ENCODE measurements around the gene HS3ST3B1. TPM values are rescaled to one million over a fixed set of nuclear protein-coding genes. Genes with fewer than 3 reads are reported as not detected.

Gene HS3ST3B1
- polyA plus RNA-seq (2012; rRNA removed) = 0.55 and 0.67 TPM in 2 replicates
- 0.55 and 0.71 TPM in 2 replicates for polyA plus RNA-seq (2012; cell fraction: cytosol; rRNA removed)
- 0.76 and 0.85 TPM in 2 replicates for polyA plus RNA-seq (2012; cell fraction: nucleus; rRNA removed)

- peaks cover 0 to 23% of the 10 kb centered on the region in 2 experiments; a peak in 2 of 4 replicates for H3K4me1 ChIP-seq (ENCODE audit: control insufficient read depth in 1 of 2, insufficient read depth in 2 of 2, low read depth in 1 of 2, low read length in 1 of 2)
- no peaks in the 10 kb centered on the region for H3K36me3 ChIP-seq (replicated peaks in 1 of 2; ENCODE audit: control insufficient read depth in 1 of 2, insufficient read depth in 2 of 2, low read length in 1 of 2)
- no peaks in the 10 kb centered on the region for H3K9me2 ChIP-seq
- CTCF ChIA-PET = interaction anchor here (0.6 to 3.7 kb wide), 13 partner anchors 17 to 1185 kb away, joined by 3 to 25 read pairs (median 5); no protein-coding TSS in a partner anchor
- peak within 1 kb of the TSS; percentile 53; the same call in 1 of the 2 replicates for H3K9ac ChIP-seq
- peak within 1 kb of the TSS; percentile 96 for H3K4me2 ChIP-seq
- H2AFZ ChIP-seq (ENCODE audit: low read depth) = peak within 1 kb of the TSS; percentile 83
- peak; percentile 93 for DNase-seq
- H3K79me2 ChIP-seq (ENCODE audit: insufficient read depth) = peaks cover 39% of the 10 kb centered on the region
- H3F3A ChIP-seq (replicated peaks; ENCODE audit: insufficient read depth) = no peaks in the 10 kb centered on the region
- POLR2A ChIA-PET = no interaction called here
- H4K20me1 ChIP-seq (ENCODE audit: insufficient read depth) = no peaks in the 10 kb centered on the region; the same call in 1 of the 2 replicates
- H3K27me3 ChIP-seq (ENCODE audit: insufficient read depth) = peaks cover 43% of the 10 kb centered on the region
- no peaks in the 10 kb centered on the region for H3K9me3 ChIP-seq
- peak within 1 kb of the TSS; percentile 54 to 78 for H3K4me3 ChIP-seq (ENCODE audit: low read depth in 2 of 2, low read length in 1 of 2)
- 5% methylated on average over 15 of the region's 49 CpGs for WGBS (ENCODE audit: low lambda C conversion rate)
- H3K27ac ChIP-seq (ENCODE audit: low read depth in 2 of 2, low read length in 1 of 2) = no peak within 1 kb of the TSS; a peak in 1 of 4 replicates
- TF ChIP-seq RAD21 (IDR thresholded peaks at IDR 0.05; ENCODE audit: low read length) (no peak), RFX5 (IDR thresholded peaks at IDR 0.05; ENCODE audit: low read length) (peak; percentile 39; the same call in 1 of the 2 replicates), NRF1 (IDR thresholded peaks at IDR 0.05; ENCODE audit: low read depth, low read length) (peak; percentile 67), MXI1 (IDR thresholded peaks at IDR 0.05; ENCODE audit: low read depth, low read length) (peak; percentile 11; the same call in 1 of the 2 replicates), GATA2 (CRISPR knock-in tag; IDR thresholded peaks at IDR 0.05) (no peak), RXRA (IDR thresholded peaks at IDR 0.05; ENCODE audit: borderline replicate concordance, low read depth) (no peak), USF2 (IDR thresholded peaks at IDR 0.05; ENCODE audit: borderline replicate concordance, low read depth, low read length) (no peak), RCOR1 (IDR thresholded peaks at IDR 0.05; ENCODE audit: low read length) (no peak), PBX3 (IDR thresholded peaks at IDR 0.05) (peak; percentile 100), YY1 (IDR thresholded peaks at IDR 0.05; ENCODE audit: low read depth) (no peak), POLR2AphosphoS5 (IDR thresholded peaks at IDR 0.05; ENCODE audit: low read depth, low read length) (0 out of 2 replicates have a peak, but pooled peaks have one; percentile 26), GABPA (IDR thresholded peaks at IDR 0.05; ENCODE audit: low read depth) (no peak), EZH2phosphoT487 (IDR thresholded peaks at IDR 0.05; ENCODE audit: borderline replicate concordance, low read depth) (no peak), CTCF (IDR thresholded peaks at IDR 0.05) (no peak), MEF2A (IDR thresholded peaks at IDR 0.05; ENCODE audit: borderline replicate concordance, low read depth) (no peak), FOXM1 (IDR thresholded peaks at IDR 0.05; ENCODE audit: low read depth) (no peak), TEAD4 (IDR thresholded peaks at IDR 0.05; ENCODE audit: borderline replicate concordance, insufficient read depth) (no peak)
- TF ChIP-seq, protein P1, sequence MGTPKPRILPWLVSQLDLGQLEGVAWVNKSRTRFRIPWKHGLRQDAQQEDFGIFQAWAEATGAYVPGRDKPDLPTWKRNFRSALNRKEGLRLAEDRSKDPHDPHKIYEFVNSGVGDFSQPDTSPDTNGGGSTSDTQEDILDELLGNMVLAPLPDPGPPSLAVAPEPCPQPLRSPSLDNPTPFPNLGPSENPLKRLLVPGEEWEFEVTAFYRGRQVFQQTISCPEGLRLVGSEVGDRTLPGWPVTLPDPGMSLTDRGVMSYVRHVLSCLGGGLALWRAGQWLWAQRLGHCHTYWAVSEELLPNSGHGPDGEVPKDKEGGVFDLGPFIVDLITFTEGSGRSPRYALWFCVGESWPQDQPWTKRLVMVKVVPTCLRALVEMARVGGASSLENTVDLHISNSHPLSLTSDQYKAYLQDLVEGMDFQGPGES (IDR thresholded peaks at IDR 0.05; ENCODE audit: low read depth, low read length) = 0 out of 2 replicates have a peak, but pooled peaks have one; percentile 16
- TF ChIP-seq, protein P2, sequence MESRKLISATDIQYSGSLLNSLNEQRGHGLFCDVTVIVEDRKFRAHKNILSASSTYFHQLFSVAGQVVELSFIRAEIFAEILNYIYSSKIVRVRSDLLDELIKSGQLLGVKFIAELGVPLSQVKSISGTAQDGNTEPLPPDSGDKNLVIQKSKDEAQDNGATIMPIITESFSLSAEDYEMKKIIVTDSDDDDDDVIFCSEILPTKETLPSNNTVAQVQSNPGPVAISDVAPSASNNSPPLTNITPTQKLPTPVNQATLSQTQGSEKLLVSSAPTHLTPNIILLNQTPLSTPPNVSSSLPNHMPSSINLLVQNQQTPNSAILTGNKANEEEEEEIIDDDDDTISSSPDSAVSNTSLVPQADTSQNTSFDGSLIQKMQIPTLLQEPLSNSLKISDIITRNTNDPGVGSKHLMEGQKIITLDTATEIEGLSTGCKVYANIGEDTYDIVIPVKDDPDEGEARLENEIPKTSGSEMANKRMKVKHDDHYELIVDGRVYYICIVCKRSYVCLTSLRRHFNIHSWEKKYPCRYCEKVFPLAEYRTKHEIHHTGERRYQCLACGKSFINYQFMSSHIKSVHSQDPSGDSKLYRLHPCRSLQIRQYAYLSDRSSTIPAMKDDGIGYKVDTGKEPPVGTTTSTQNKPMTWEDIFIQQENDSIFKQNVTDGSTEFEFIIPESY (IDR thresholded peaks at IDR 0.05; ENCODE audit: borderline replicate concordance, low read depth) = no peak
- TF ChIP-seq, protein P3, sequence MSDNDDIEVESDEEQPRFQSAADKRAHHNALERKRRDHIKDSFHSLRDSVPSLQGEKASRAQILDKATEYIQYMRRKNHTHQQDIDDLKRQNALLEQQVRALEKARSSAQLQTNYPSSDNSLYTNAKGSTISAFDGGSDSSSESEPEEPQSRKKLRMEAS (IDR thresholded peaks at IDR 0.05; ENCODE audit: low read depth) = peak; percentile 75
- TF ChIP-seq, protein P4, sequence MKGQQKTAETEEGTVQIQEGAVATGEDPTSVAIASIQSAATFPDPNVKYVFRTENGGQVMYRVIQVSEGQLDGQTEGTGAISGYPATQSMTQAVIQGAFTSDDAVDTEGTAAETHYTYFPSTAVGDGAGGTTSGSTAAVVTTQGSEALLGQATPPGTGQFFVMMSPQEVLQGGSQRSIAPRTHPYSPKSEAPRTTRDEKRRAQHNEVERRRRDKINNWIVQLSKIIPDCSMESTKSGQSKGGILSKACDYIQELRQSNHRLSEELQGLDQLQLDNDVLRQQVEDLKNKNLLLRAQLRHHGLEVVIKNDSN (IDR thresholded peaks at IDR 0.05; ENCODE audit: borderline replicate concordance, low read depth) = no peak
These were observed at the start of gene HS3ST3B1 for GRCh38 chr17:14300575-14301278. TSS of gene HS3ST3B1 (plus strand) at chr17:14301081. CDS start at chr17:14301519, 438 bp downstream.

Data from SK-N-SH (cell line).